Thoracic aorta (tissue), 2 donors: ENCODE results near the gene SNED1. TPM values are rescaled to one million over a fixed set of nuclear protein-coding genes. Genes with fewer than 3 reads are reported as not detected.

Experiments
- ATAC-seq: fragments of 150-250 bp; one replicate; pipeline ENCODE4 v1.8.0; 2017; ENCODE audit warnings: low read depth; ENCODE audit not compliant: insufficient number of reproducible peaks, low FRiP score
- DNase-seq: peaks from one replicate; pipeline ENCODE4 v3.0.0-alpha.2; 2020; ENCODE audit warnings: low spot score
- H3K27ac ChIP-seq, 2 donors: fragments of 200-600 bp; sonication (generic); 1 replicate in 1 of 2; 2 replicates in 1 of 2; pipeline ENCODE4 v1.5.1; 2016; ENCODE audit warnings: mild to moderate bottlenecking in 2 of 2, moderate library complexity in 2 of 2
- H3K27me3 ChIP-seq: fragments of 200-600 bp; sonication (generic); replicated peaks from 2 replicates; pipeline ENCODE4 v1.6.0; 2016; ENCODE audit warnings: mild to moderate bottlenecking; ENCODE audit not compliant: insufficient read depth
- H3K36me3 ChIP-seq: fragments of 200-600 bp; sonication (generic); one replicate; pipeline ENCODE4 v1.5.1; 2016
- H3K4me1 ChIP-seq, 2 donors: fragments of 200-600 bp; sonication (generic); 1 replicate in 1 of 2; 2 replicates in 1 of 2; pipeline versions ENCODE4 v1.5.1 to v1.6.0; 2016; ENCODE audit warnings: low read depth in 2 of 2, mild to moderate bottlenecking in 1 of 2; ENCODE audit not compliant: control insufficient read depth in 1 of 2
- H3K4me3 ChIP-seq: fragments of 200-600 bp; sonication (generic); 2 replicates; pipeline ENCODE4 v1.5.1; 2016; ENCODE audit warnings: mild to moderate bottlenecking
- H3K9me3 ChIP-seq: fragments of 200-600 bp; sonication (generic); 2 replicates; pipeline ENCODE4 v1.5.1; 2016
- CTCF ChIP-seq: fragments of 200-600 bp; sonication (generic); IDR thresholded peaks from one replicate; pipeline ENCODE4 v1.5.1; 2019; ENCODE audit warnings: antibody characterized with exemption
- total RNA-seq, 2 donors: library from RNA; depleted of rRNA; stranded (reverse); fragments of >200 nt; gene quantifications; one replicate each; pipeline versions ENCODE4 v1.1.0 to v1.2.3, GENCODE V29; 2016

Gene SNED1
- total RNA-seq, 2 donors from 2014 or later = 133 to 206 TPM

GRCh38 chr2:241087420-241088268, 89.2 kb downstream of the SNED1 start:
- Histone ChIP-seq H3K4me3 (no peak overlapping the region), H3K9me3 (no peaks in the 10 kb centered on the region), H3K36me3 (peaks cover 51% of the 10 kb centered on the region), H3K27ac (no peak overlapping the region), H3K4me1 (no peaks in the 10 kb centered on the region), H3K27me3 (no peaks in the 10 kb centered on the region)
- ATAC-seq = no peak
- no peak for TF ChIP-seq CTCF
- DNase-seq = no peak

- no peak for TF ChIP-seq CTCF
- no peaks in the 10 kb centered on the region for H3K27me3 ChIP-seq
- H3K4me1 ChIP-seq = no peaks in the 10 kb centered on the region
- peaks cover 55% of the 10 kb centered on the region for H3K36me3 ChIP-seq
- H3K4me3 ChIP-seq = no peak overlapping the region
- DNase-seq (no peak), ATAC-seq (no peak)
- no peaks in the 10 kb centered on the region for H3K9me3 ChIP-seq
- H3K27ac ChIP-seq = no peak overlapping the region
Observed at GRCh38 chr2:241088376-241088775, 90.0 kb downstream of the SNED1 start.

GRCh38 chr2:241088791-241089732, 90.6 kb downstream of the SNED1 start:
- no peaks in the 10 kb centered on the region for H3K27me3 ChIP-seq
- H3K4me1 ChIP-seq = no peaks in the 10 kb centered on the region
- no peak for ATAC-seq
- H3K27ac ChIP-seq = no peak overlapping the region
- no peak overlapping the region for H3K4me3 ChIP-seq
- no peak for TF ChIP-seq CTCF
- peaks cover 62% of the 10 kb centered on the region for H3K36me3 ChIP-seq
- DNase-seq = no peak
- no peaks in the 10 kb centered on the region for H3K9me3 ChIP-seq

- peaks cover 75% of the 10 kb centered on the region for H3K36me3 ChIP-seq
- TF ChIP-seq CTCF = no peak
- no peaks in the 10 kb centered on the region for H3K9me3 ChIP-seq
- H3K4me3 ChIP-seq = no peak overlapping the region
- H3K27me3 ChIP-seq = no peaks in the 10 kb centered on the region
- no peak for DNase-seq
- H3K27ac ChIP-seq = no peak overlapping the region
- no peak for ATAC-seq
- H3K4me1 ChIP-seq = no peaks in the 10 kb centered on the region
Observed at GRCh38 chr2:241091201-241091600, 92.8 kb downstream of the SNED1 start.
